ENCODE data around the gene NNT.
"Not testable (repeated sequence)": the region's sequence is repeated elsewhere in the genome, so short reads cannot be mapped to it uniquely, and the experiment has no call there.

Gene NNT

DNA sequence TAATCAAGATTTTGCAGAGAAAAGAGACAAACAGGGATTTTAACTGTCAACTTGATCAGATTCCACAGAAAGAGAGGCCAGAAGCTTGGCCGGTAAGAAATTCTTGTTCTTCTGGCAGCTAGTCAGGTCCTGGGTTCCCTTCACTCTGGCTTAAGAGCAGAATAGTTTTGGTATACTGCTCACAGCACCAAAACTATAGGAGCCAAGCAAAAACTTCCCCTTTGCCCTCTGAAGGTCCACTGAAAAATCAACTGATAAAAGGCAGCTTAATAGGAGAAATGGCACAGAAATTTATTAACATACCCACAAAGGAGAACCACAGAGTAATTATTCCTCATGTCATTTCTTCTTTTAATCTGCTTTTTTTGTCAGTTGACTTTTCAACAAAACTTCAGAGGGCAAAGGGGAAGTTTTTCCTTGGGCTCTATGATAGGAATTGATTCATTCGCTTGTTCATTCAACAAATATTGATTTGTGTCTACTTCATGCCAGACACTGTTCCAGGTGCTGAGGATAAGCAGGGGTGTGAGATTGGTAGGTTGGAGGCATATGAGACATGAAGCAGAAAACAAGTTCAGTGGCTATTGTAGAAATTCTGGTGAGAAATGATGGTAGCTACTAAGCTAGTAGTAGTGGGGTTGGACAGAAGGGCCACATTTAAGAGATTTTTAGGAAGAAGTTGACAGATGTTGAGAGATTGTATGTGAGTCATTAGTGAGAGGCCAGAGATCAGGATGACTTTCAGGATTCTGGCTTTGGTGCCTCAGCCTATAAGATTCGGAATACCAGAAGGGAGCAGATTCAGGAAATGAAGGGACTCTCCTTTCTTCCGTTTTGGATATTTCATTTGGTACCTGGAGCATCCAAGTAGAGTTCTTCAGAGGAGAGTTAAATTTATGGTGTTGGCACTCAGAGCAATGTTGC lies 20.6 kb upstream of the NNT start:
- Histone ChIP-seq H3K9ac (no peak overlapping the region), H3K4me3 (no peak overlapping the region), H3K4me1 (no peaks in the 10 kb centered on the region), H3K27ac (no peak overlapping the region), H3K27me3 (no peaks in the 10 kb centered on the region), H3K36me3 (peaks cover 52% of the 10 kb centered on the region), H3K4me2 (no peak overlapping the region), H4K20me1 (no peaks in the 10 kb centered on the region), H3K9me3 (peaks cover 18% of the 10 kb centered on the region)
- TF ChIP-seq Cebpa-rat (IDR thresholded peaks at IDR 0.05): no peak

DNA sequence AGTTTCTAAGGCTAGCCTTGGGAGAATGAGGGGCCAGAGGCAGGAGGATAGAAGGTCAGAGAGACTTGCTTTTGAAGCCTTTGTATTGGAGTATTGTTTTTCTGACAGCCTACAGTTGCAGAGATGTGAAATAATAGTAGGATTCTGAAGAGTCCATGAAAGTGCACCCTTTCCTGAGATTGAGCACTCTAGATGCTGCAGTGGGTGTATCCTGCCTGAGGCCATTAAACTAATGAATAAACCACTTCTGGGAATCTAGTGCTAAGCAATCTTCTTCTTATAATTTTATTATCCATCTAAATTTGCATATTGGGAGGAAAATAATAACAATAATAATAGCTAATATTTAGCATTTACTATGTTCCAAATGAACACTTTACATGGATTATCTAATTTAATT lies 19.3 kb upstream of the NNT start:
- no peak for TF ChIP-seq Cebpa-rat (IDR thresholded peaks at IDR 0.05)
- H3K4me3 ChIP-seq: no peak overlapping the region
- no peaks in the 10 kb centered on the region for H4K20me1 ChIP-seq
- no peak overlapping the region for H3K4me2 ChIP-seq
- peaks cover 18% of the 10 kb centered on the region; the same call in 1 of the 2 replicates for H3K9me3 ChIP-seq
- no peaks in the 10 kb centered on the region for H3K27me3 ChIP-seq
- no peak overlapping the region for H3K9ac ChIP-seq
- H3K4me1 ChIP-seq: no peaks in the 10 kb centered on the region
- peaks cover 60% of the 10 kb centered on the region for H3K36me3 ChIP-seq
- H3K27ac ChIP-seq: no peak overlapping the region

- H3K4me1 ChIP-seq: no peaks in the 10 kb centered on the region
- no peak for TF ChIP-seq Cebpa-rat (IDR thresholded peaks at IDR 0.05)
- H3K36me3 ChIP-seq: peaks cover 60% of the 10 kb centered on the region
- H3K4me3 ChIP-seq: no peak overlapping the region
- H4K20me1 ChIP-seq: no peaks in the 10 kb centered on the region
- no peak overlapping the region for H3K9ac ChIP-seq
- no peak overlapping the region for H3K4me2 ChIP-seq
- no peak overlapping the region for H3K27ac ChIP-seq
- no peaks in the 10 kb centered on the region for H3K27me3 ChIP-seq
- peaks cover 18% of the 10 kb centered on the region; the same call in 1 of the 2 replicates for H3K9me3 ChIP-seq
Measured at GRCh38 chr5:43584166-43584699, 18.7 kb upstream of the NNT start.

DNA sequence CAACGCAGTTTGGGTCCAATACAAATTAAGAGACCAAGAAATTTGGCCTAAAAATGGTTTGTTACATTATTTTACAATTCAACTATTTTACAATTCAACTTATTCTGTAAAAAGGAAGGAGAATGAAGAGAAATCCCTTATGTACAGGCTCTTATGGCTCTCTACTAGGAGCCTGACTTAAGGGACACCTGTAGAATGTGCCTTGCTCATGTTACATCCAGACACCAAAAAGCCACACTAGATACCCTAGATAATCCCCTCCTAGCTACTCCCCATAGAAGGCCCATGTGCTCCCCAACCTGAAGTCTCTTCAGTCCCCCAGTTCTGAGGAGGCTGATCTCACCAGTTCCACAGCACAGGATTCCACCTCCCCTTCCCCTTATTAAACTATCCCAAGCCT lies 14.1 kb upstream of the NNT start:
- H3K9ac ChIP-seq: no peak overlapping the region
- H3K4me2 ChIP-seq: no peak overlapping the region
- H3K27ac ChIP-seq: no peak overlapping the region
- H3K9me3 ChIP-seq: peaks cover 18% of the 10 kb centered on the region; the same call in 1 of the 2 replicates
- H3K27me3 ChIP-seq: no peaks in the 10 kb centered on the region
- no peaks in the 10 kb centered on the region for H4K20me1 ChIP-seq
- no peaks in the 10 kb centered on the region for H3K4me1 ChIP-seq
- peaks cover 43% of the 10 kb centered on the region for H3K36me3 ChIP-seq
- TF ChIP-seq Cebpa-rat (IDR thresholded peaks at IDR 0.05): no peak
- no peak overlapping the region for H3K4me3 ChIP-seq

DNA sequence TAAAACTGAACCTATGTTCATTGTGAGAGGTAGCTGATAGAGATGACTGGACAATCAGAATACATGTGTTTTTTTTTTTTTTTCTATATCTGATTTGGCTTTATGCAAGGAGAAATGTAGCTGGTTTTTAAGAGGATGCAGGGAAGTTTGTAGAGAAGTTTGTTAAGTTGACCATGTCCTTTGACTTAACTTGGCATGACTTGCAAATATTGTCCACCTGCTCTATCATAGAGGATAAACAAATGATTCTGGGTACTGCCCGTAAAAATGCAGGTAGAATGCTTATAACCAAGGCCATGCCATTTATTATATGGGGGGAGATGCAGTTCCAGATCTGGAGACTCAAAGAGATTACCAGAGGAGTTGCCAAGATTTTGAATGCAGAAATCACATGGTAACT lies 13.7 kb upstream of the NNT start:
- TF ChIP-seq Cebpa-rat (IDR thresholded peaks at IDR 0.05): no peak
- Histone ChIP-seq H3K9ac (no peak overlapping the region), H3K27me3 (no peaks in the 10 kb centered on the region), H3K4me3 (no peak overlapping the region), H3K4me1 (no peaks in the 10 kb centered on the region), H3K9me3 (peaks cover 16% of the 10 kb centered on the region; the same call in 1 of the 2 replicates), H3K27ac (no peak overlapping the region), H3K36me3 (peaks cover 43% of the 10 kb centered on the region), H4K20me1 (no peaks in the 10 kb centered on the region), H3K4me2 (no peak overlapping the region)

GRCh38 chr5:43590700-43591099 lies 12.3 kb upstream of the NNT start:
- no peak overlapping the region for H3K27ac ChIP-seq
- H3K9me3 ChIP-seq: 0 out of 2 replicates have a peak, but pooled peaks cover 5% of the 10 kb centered on the region
- no peaks in the 10 kb centered on the region for H4K20me1 ChIP-seq
- no peak overlapping the region for H3K4me3 ChIP-seq
- TF ChIP-seq Cebpa-rat (IDR thresholded peaks at IDR 0.05): no peak
- H3K9ac ChIP-seq: no peak overlapping the region
- H3K27me3 ChIP-seq: no peaks in the 10 kb centered on the region
- H3K36me3 ChIP-seq: peaks cover 41% of the 10 kb centered on the region
- H3K4me1 ChIP-seq: no peaks in the 10 kb centered on the region
- H3K4me2 ChIP-seq: no peak overlapping the region

- no peak for TF ChIP-seq Cebpa-rat (IDR thresholded peaks at IDR 0.05)
- Histone ChIP-seq H3K4me1 (no peaks in the 10 kb centered on the region), H3K27me3 (no peaks in the 10 kb centered on the region), H3K4me2 (no peak overlapping the region), H4K20me1 (no peaks in the 10 kb centered on the region), H3K36me3 (peaks cover 27% of the 10 kb centered on the region), H3K4me3 (no peak overlapping the region), H3K9ac (no peak overlapping the region), H3K9me3 (0 out of 2 replicates have a peak, but pooled peaks cover under 1% of the 10 kb centered on the region), H3K27ac (no peak overlapping the region)
Measured at GRCh38 chr5:43592363-43592762, 10.6 kb upstream of the NNT start.

DNA sequence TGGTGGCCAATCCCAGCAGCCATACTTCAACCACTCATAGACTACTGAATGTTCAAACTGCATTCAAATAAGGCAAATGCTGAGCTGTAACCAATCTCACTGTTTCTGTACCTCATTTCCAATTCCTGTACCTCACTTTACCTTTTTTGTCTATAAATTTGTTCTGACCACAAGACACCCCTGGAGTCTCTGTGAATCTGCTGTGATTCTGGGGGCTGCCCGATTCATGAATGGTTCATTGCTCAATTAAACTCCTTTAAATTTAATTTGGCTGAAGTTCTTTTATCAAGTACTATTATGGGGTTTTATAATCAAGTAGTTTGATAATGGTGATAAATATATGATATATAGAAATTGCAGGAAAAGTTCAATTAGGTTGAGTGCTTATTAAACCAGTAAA lies 4.1 kb upstream of the NNT start:
- H3K27ac ChIP-seq: not testable (repeated sequence)

DNA sequence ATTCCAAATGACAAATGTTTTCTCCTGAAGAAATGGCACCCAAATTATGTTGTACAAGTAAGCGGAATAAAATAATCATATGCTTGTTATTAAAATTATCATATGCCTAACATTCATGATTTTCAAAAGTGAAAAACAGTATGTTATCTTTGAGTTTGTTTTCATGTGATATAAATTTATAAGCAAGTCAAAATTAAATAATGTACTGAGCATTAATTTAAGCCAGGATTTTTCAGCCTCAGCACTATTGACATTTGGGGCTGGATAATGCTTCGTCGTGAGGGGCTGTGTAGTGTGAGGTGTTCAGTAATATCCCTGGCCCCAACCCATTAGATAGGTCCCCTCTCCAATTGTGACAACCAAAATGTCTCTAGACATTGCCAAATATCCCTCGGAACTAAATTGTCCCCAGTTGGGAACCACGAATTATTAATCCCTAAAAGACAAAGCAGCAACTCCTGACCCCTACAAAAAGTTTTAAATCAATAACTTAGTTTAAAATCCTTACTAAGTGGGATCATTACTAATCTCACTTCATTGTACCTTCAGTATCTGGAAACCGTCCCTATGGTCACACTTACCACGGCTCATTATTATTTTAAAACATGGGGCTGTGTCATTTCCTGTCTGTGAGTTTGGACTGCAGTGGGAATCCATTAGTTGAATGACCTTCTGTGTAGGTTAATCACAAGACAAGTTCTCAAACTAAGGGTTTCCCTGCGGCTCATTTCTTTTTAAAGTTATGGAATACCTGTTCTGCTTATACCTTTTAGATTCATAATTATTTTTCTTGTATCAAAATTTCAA lies 1.3 kb upstream of the NNT start:
- no peak for TF ChIP-seq Cebpa-rat (IDR thresholded peaks at IDR 0.05)
- H3K9ac ChIP-seq: peak overlapping the region; percentile 94
- H3K9me3 ChIP-seq: no peaks in the 10 kb centered on the region
- H4K20me1 ChIP-seq: peaks cover 15% of the 10 kb centered on the region
- peak overlapping the region; percentile 96 for H3K27ac ChIP-seq
- peaks cover 16% of the 10 kb centered on the region for H3K36me3 ChIP-seq
- no peaks in the 10 kb centered on the region for H3K27me3 ChIP-seq
- H3K4me3 ChIP-seq: peak overlapping the region; percentile 91
- H3K4me2 ChIP-seq: peak overlapping the region; percentile 93
- peaks cover 41% of the 10 kb centered on the region for H3K4me1 ChIP-seq

More for the DNA sequence above, 4.1 kb upstream of the NNT start:
- not testable (repeated sequence) for H3K9ac ChIP-seq, H3K4me2 ChIP-seq, H3K36me3 ChIP-seq, H3K27me3 ChIP-seq, H3K4me3 ChIP-seq, H4K20me1 ChIP-seq, H3K9me3 ChIP-seq
- H3K4me1 ChIP-seq: peaks cover 23% of the 10 kb centered on the region

All from BLaER1 (cell line).